ENCODE measurements around the gene BCAS3.

BCAS3 gene

DNA sequence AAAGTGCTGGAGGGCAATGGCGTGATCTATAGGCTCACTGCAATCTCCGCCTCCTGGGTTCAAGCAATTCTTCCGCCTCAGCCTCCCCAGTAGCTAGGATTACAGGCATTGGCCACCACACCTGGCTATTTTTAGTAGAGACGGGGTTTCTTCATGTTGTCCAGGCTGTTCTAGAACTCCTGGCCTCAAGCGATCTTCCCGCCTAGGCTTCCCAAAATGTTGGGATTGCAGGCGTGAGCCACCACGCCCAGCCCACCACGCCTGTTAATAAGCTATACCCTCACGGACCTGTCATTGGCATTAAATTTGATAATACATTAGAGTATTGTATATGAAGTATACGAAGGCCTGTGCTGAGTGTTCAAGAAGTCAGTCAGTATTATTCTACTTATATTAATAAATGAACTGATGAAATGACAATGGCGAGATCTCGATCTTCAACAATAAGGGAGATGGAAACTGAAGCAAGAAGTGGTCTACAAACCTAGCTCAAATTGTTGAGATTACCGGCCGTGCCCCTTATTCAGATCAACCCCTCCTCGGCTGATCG lies 818 bp upstream of the BCAS3 start:
- DNase-seq = no peak

- no peak for DNase-seq
Observed at GRCh38 chr17:60678118-60678444, 430 bp downstream of the BCAS3 start.

DNA sequence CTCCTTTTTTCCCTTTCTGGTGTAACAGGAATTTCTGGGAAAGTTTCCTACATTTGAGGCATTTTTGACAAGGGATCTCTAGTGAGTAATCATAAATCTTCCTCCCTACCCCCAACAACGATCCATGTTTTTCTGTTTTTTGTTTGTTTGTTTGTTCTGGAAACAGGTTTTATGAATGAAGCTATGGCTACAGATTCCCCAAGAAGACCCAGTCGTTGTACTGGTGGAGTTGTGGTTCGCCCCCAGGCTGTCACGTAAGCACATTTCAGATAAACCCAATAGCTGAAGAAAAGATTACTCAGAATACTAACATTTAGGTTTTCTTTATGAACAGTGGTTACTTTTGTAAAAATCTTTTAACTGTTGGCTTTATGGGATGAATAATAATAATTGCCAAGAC lies 1.6 kb downstream of the BCAS3 start:
- DNase-seq = no peak

GRCh38 chr17:60680754-60681153 lies 3.1 kb downstream of the BCAS3 start:
- no peak for DNase-seq

- no peak for DNase-seq
Observed at GRCh38 chr17:60685437-60685836, 7.8 kb downstream of the BCAS3 start.

DNA sequence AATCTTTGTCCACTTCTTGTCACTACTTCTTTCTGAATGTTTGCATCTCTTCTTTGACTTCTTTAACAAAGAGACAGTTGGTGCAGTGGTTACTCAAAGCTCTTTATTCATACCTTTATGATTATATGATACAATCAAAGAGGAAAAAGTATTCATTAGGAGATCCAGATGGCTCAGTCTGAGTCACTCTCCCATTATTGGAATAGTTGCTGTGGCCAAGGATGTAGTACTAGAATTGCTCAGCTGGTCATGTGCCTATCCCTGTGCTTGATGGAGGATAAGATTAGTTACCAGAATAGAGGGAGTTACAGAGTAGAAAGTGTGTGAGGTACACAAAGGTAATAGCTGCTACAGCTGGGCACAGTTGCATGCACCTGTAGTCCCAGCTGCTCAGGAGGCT lies 18.3 kb downstream of the BCAS3 start:
- DNase-seq = no peak

- no peak for DNase-seq
Observed at GRCh38 chr17:60699090-60699489, 21.4 kb downstream of the BCAS3 start.

- no peak for DNase-seq
Observed at GRCh38 chr17:60704170-60704569, 26.5 kb downstream of the BCAS3 start.

GRCh38 chr17:60712675-60713074 lies 35.0 kb downstream of the BCAS3 start:
- no peak for DNase-seq

- no peak for DNase-seq
Observed at GRCh38 chr17:60713608-60714007, 36.0 kb downstream of the BCAS3 start.

DNA sequence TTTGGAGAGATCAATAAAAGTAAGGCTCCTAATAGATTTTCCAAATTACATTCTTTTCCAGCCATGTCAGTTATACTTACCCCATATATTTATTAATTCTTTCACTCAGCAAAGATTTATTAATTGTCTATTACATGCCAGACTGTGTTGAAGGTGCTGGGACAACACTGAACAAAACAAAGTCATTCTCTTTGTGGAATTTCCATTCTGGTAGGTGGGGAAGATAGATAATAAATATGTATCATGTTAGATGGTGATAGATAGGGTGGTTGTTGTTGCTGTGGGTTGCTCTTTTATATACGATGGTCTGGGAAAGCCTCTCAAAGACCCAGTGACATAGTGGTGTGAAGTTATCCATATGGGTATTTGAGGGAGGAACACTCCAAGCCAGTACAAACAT lies 39.1 kb downstream of the BCAS3 start:
- no peak for DNase-seq

- DNase-seq = no peak
Observed at GRCh38 chr17:60717814-60718213, 40.2 kb downstream of the BCAS3 start.

GRCh38 chr17:60720763-60721531 lies 43.3 kb downstream of the BCAS3 start:
- DNase-seq = no peak

DNA sequence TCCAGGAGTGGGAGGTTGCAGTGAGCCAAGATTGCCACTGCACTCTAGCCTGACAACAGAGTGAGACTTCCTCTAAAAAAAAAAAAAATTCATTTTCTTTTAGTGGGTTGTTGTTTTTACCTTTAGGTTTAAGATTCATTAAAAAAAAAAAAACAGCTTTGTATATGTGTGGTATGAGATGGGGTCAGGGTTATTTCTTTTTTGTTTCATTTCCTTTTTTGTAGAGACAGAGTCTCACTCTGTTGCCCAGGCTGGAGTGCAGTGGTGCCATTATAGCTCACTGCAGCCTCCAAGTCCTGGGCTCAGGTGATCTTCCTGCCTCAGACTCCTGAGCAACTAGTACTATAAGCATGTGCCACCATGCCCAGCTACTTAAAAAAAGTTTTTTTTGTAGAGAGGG lies 47.0 kb downstream of the BCAS3 start:
- no peak for DNase-seq

DNA sequence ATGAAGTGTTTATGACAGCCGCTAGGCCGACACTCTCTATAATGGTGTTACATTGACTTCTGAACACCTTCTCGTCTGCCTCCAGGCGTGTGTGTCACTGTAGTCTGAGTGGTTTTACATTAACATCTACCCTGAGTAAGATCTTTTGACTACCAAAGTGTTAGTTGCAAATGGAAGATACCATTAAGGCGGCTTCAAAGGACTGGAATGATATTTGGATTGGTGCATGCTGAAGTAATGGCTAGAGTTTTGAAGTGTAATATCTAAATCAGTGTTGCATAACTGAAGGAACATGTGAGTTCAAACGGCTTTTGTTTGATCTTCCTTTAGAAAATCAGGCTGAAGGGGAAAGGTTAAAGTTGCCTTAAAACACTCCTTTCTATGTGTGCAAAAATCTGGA lies 52.2 kb downstream of the BCAS3 start:
- no peak for DNase-seq

DNA sequence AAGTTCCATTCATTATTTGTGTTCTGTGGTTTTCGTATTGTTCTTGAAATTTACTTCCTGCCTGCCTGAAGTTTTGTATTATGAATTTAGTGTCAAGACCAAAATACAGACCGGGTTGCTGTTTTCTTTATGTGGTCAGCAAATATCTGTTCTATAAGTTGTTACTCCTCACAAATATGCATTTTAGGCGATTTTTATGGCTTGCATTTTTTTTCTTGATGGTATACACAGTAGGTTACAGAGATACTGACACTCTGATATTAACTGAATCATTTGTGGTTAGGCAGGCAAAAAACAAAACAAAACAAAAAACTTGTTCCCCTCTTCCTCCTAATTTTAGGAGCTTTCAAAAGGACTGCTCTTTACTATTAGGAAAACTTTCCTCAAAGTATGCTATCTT lies 52.6 kb downstream of the BCAS3 start:
- no peak for DNase-seq

DNA sequence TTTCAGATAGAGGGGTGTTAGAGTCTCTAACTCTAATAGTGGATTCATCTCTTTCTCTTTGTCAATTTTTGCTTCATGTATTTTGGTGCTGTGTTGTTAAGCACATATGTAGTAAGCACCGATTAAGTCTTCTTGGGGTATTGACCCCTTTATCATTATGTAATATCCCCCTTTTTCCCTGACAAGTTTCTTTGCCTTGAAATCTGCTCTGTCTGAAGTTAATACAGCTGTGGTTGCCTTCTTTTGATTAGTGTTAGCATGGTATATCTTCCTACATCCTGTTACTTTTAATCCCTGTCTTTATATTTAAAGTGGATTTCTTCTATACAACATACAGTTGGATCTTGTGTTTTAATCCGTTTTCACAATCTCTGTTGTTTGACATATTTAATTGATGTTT lies 60.6 kb downstream of the BCAS3 start:
- DNase-seq = no peak

GRCh38 chr17:60740584-60740983 lies 62.9 kb downstream of the BCAS3 start:
- DNase-seq = no peak

DNA sequence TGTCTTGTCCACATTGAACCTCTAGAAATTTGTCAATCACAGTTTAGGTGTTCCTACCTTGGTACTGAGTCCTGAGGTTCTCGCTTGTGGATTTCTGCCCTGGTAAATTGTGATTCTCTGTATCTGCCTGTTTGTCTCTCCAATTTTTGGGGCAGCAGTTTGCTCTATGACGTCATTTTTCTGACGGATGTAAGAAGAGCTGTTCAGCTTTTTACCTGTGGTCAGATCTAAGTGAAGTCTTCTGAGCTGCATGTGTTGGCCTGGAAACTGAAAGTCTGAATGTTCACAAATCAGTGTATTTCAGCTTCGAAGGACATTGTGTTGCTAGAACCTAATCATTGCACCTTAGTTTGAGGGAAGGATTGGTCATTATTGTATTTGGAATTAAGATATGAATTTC lies 63.4 kb downstream of the BCAS3 start:
- no peak for DNase-seq

DNA sequence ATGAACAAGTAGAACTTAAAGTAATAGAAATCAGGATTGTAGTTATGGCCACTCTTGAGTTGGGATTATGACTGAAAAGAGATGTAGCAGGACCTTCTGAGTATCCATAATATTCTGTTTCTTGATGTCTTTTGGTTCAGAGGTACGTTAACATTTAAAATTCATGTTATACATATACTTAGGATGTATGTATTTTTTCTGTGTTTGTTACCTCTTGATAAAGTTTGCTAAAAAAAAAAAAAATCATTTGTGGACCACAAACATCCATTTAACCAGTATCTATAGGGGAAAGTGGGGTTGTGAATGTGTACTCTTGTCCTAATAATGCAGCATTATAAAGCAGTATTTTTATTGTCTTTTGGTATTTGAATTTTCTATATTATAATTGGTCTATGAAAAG lies 65.6 kb downstream of the BCAS3 start:
- no peak for DNase-seq

DNA sequence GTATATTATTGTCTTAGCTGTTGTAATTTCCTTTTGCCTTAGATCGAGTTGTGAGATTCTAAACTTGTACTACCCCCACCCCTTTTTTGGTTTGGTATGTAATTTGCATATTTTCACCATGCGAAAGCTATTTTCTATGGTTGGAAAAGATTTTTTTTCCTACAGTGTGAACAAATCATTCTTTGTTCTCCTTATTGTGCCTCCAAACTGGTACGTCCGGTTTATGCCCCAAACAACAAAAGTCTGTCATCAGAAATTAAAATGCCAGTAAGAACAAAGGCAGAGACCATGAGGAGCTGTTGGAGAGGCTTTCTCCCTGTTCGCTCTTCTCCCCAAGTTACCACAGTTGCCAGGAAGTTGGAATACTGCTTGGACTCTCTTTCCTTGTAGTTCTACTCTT lies 66.1 kb downstream of the BCAS3 start:
- no peak for DNase-seq

- DNase-seq = no peak
Observed at GRCh38 chr17:60744355-60744966, 66.8 kb downstream of the BCAS3 start.

DNA sequence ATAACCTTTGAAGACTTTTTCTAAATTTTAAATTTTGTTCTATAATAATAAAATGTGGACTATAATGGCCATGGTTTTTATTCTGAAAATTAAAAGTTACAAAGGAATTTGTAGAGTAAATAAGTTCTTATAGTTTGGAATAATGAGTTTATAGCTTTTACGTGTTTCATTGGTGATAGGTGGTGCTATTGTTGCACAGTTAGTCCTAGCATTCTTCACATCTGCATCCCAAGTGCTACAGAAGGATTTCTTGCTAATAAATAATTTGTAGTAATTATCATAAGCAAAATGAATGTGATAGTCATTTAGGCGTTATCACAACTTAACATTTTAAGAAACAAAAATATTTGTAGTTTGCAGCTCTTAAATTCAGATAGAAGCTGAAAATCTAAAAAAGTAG lies 67.9 kb downstream of the BCAS3 start:
- no peak for DNase-seq

DNA sequence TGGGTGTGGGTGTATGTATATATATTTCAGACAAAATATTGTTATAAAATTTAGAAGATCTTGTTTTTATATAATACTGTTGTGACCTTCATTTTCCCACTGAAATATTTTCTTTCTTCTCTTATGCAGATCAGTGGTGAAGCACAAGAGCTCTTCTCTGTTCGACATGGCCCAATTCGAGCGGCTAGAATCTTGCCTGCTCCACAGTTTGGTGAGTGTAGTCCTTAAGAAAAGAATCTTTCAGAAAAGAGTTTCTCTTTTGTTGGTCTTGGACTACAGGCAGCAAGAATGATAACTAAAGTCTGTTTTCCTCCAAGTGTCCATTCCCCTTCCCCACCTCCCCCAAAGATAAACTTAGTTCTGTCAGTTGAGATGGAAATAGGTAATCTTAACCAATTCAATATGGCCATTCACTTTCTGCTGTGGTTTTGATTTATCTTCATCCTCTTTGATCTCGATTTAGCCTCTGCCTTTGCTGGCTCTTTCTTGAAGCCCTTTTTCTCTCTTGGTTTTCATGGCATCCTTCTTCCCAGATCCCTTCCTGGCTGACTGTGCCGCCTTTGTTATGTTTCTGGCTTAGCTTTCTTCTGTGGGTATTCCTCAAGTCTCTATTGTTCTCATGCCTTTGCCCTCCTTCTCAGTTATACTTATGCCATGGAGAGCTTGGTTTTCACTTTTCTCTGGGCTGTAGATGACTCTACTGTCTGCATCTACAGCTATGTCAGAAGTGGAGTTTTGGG lies 69.6 kb downstream of the BCAS3 start:
- DNase-seq = no peak
